Peyer's patch (tissue), 4 donors: Measurements from ENCODE around the gene DOCK2. TPM values are rescaled to one million over a fixed set of nuclear protein-coding genes. Genes with fewer than 3 reads are reported as not detected.

Source experiments
- DNase-seq, 3 donors: peaks; one replicate each; pipeline ENCODE4 v3.0.0-alpha.2; 2017 to 2019
- H3K27ac ChIP-seq, 4 donors: fragments of 200-600 bp; sonication (generic); one replicate each; pipeline ENCODE4 v1.5.1; 2016 to 2019
- H3K27me3 ChIP-seq, 2 donors: fragments of 200-600 bp; sonication (generic); one replicate each; pipeline ENCODE4 v1.5.1; 2019
- H3K36me3 ChIP-seq, 3 donors: fragments of 200-600 bp; sonication (generic); one replicate each; pipeline ENCODE4 v1.5.1; 2016 to 2019
- H3K4me1 ChIP-seq, 4 donors: fragments of 200-600 bp; sonication (generic); one replicate each; pipeline ENCODE4 v1.5.1; 2016 to 2019
- H3K4me3 ChIP-seq, 4 donors: fragments of 200-600 bp; sonication (generic); 1 replicate in 3 of 4; 2 replicates in 1 of 4; pipeline ENCODE4 v1.5.1; 2016 to 2019; ENCODE audit warnings: mild to moderate bottlenecking in 1 of 4
- H3K9me3 ChIP-seq, 4 donors: fragments of 200-600 bp; sonication (generic); one replicate each; pipeline ENCODE4 v1.5.1; 2016 to 2019; ENCODE audit warnings: mild to moderate bottlenecking in 1 of 4
- CTCF ChIP-seq, 6 experiments: fragments of 450-650 bp in 4 of 6; fragments of 200-600 bp in 2 of 6; sonication (generic) in 1 of 6; IDR thresholded peaks; one replicate each; pipeline ENCODE4 v1.5.1; 2017 to 2019; ENCODE audit warnings: antibody characterized with exemption in 6 of 6, mild to moderate bottlenecking in 3 of 6, moderate library complexity in 1 of 6
- POLR2A ChIP-seq, 2 donors: fragments of 450-650 bp; IDR thresholded peaks; one replicate each; pipeline ENCODE4 v1.5.1; 2017; ENCODE audit warnings: antibody characterized with exemption in 2 of 2, mild to moderate bottlenecking in 2 of 2, moderate library complexity in 2 of 2
- total RNA-seq, 4 donors: library from RNA; depleted of rRNA; stranded (reverse); fragments of >200 nt; gene quantifications; one replicate each; pipeline ENCODE4 v1.1.0, GENCODE V29; 2016

The DOCK2 gene
- total RNA-seq, 4 donors from 2014 or later, result 13.8 to 200 (median 17.8) TPM

GRCh38 chr5:169599451-169599850, 37.6 kb upstream of the DOCK2 start:
- H3K27ac ChIP-seq, result no peak overlapping the region
- TF ChIP-seq CTCF (IDR thresholded peaks at IDR 0.05) (no peak), POLR2A (IDR thresholded peaks at IDR 0.05) (no peak)
- no peaks in the 10 kb centered on the region for H3K27me3 ChIP-seq
- no peak for DNase-seq
- no peaks in the 10 kb centered on the region for H3K4me1 ChIP-seq
- no peak overlapping the region for H3K4me3 ChIP-seq
- H3K36me3 ChIP-seq, result peaks cover 0 to 25% (median 0%) of the 10 kb centered on the region in 3 donors
- no peaks in the 10 kb centered on the region for H3K9me3 ChIP-seq

GRCh38 chr5:169602535-169602934, 34.5 kb upstream of the DOCK2 start:
- no peak for TF ChIP-seq CTCF (IDR thresholded peaks at IDR 0.05)
- TF ChIP-seq POLR2A (IDR thresholded peaks at IDR 0.05), result no peak
- no peak overlapping the region for H3K4me3 ChIP-seq
- peaks cover 0 to 7% (median 0%) of the 10 kb centered on the region in 3 donors for H3K36me3 ChIP-seq
- H3K27ac ChIP-seq, result no peak overlapping the region
- DNase-seq, result no peak
- H3K27me3 ChIP-seq, result no peaks in the 10 kb centered on the region
- H3K4me1 ChIP-seq, result no peaks in the 10 kb centered on the region
- H3K9me3 ChIP-seq, result no peaks in the 10 kb centered on the region

- Histone ChIP-seq H3K36me3 (peaks cover 0 to 3% (median 0%) of the 10 kb centered on the region in 3 donors), H3K9me3 (no peaks in the 10 kb centered on the region), H3K27ac (no peak overlapping the region), H3K27me3 (no peaks in the 10 kb centered on the region), H3K4me1 (no peaks in the 10 kb centered on the region), H3K4me3 (no peak overlapping the region)
- DNase-seq, result no peak
- TF ChIP-seq CTCF (IDR thresholded peaks at IDR 0.05) (no peak), POLR2A (IDR thresholded peaks at IDR 0.05) (no peak)
These were observed 30.8 kb upstream of the DOCK2 start for GRCh38 chr5:169606279-169606678.

GRCh38 chr5:169607882-169608281, 29.2 kb upstream of the DOCK2 start:
- TF ChIP-seq CTCF (IDR thresholded peaks at IDR 0.05), result no peak
- TF ChIP-seq POLR2A (IDR thresholded peaks at IDR 0.05), result no peak
- Histone ChIP-seq H3K9me3 (no peaks in the 10 kb centered on the region), H3K36me3 (no peaks in the 10 kb centered on the region), H3K27ac (no peak overlapping the region), H3K4me3 (no peak overlapping the region), H3K4me1 (no peaks in the 10 kb centered on the region), H3K27me3 (no peaks in the 10 kb centered on the region)
- no peak for DNase-seq

GRCh38 chr5:169609716-169610115, 27.4 kb upstream of the DOCK2 start:
- Histone ChIP-seq H3K36me3 (no peaks in the 10 kb centered on the region), H3K27me3 (no peaks in the 10 kb centered on the region), H3K4me3 (no peak overlapping the region), H3K4me1 (no peaks in the 10 kb centered on the region), H3K27ac (no peak overlapping the region), H3K9me3 (no peaks in the 10 kb centered on the region)
- no peak for TF ChIP-seq CTCF (IDR thresholded peaks at IDR 0.05)
- no peak for TF ChIP-seq POLR2A (IDR thresholded peaks at IDR 0.05)
- no peak for DNase-seq

- TF ChIP-seq POLR2A (IDR thresholded peaks at IDR 0.05) (no peak), CTCF (IDR thresholded peaks at IDR 0.05) (no peak)
- H3K36me3 ChIP-seq, result no peaks in the 10 kb centered on the region
- H3K4me1 ChIP-seq, result no peaks in the 10 kb centered on the region
- H3K4me3 ChIP-seq, result no peak overlapping the region
- H3K9me3 ChIP-seq, result no peaks in the 10 kb centered on the region
- no peaks in the 10 kb centered on the region for H3K27me3 ChIP-seq
- H3K27ac ChIP-seq, result no peak overlapping the region
- no peak for DNase-seq
These were observed 26.5 kb upstream of the DOCK2 start for GRCh38 chr5:169610606-169611005.
